Stimulated activated CD4-positive, alpha-beta T cell treated with anti-CD3 and anti-CD28 coated beads, TNF-alpha, amount 100 ng/mL, for 1 hour (primary cell): ENCODE results near the gene MPRIP.
"Not testable (repeated sequence)": the region's sequence is repeated elsewhere in the genome, so short reads cannot be mapped to it uniquely, and the experiment has no call there.

Source experiments
- DNase-seq, 3 donors: peaks; one replicate each; pipeline ENCODE4 v3.0.0-alpha.2; 2020; ENCODE audit warnings: low read depth in 3 of 3, low spot score in 1 of 3

Gene MPRIP

GRCh38 chr17:17013828-17014747 is 28.2 kb upstream of the MPRIP start:
- DNase-seq = not testable (repeated sequence)

GRCh38 chr17:17014748-17015124 is 27.5 kb upstream of the MPRIP start:
- DNase-seq = not testable (repeated sequence)

GRCh38 chr17:17015230-17015629 is 27.0 kb upstream of the MPRIP start:
- no peak for DNase-seq

- not testable (repeated sequence) for DNase-seq
These were observed 25.8 kb upstream of the MPRIP start for GRCh38 chr17:17016199-17017197.

GRCh38 chr17:17017343-17018014 is 24.8 kb upstream of the MPRIP start:
- DNase-seq = no peak

GRCh38 chr17:17018021-17018441 is 24.2 kb upstream of the MPRIP start:
- DNase-seq = no peak

- no peak for DNase-seq
These were observed 23.4 kb upstream of the MPRIP start for GRCh38 chr17:17018612-17019429.

GRCh38 chr17:17019430-17019762 is 22.9 kb upstream of the MPRIP start:
- DNase-seq = no peak

GRCh38 chr17:17019891-17020456 is 22.3 kb upstream of the MPRIP start:
- no peak for DNase-seq

- no peak for DNase-seq
These were observed 21.4 kb upstream of the MPRIP start for GRCh38 chr17:17020821-17021193.

GRCh38 chr17:17021194-17021863 is 20.9 kb upstream of the MPRIP start:
- DNase-seq = no peak

GRCh38 chr17:17022011-17022410 is 20.2 kb upstream of the MPRIP start:
- DNase-seq = no peak

- no peak for DNase-seq
These were observed 19.8 kb upstream of the MPRIP start for GRCh38 chr17:17022456-17022855.

GRCh38 chr17:17024778-17025300 is 17.4 kb upstream of the MPRIP start:
- no peak for DNase-seq

GRCh38 chr17:17025621-17026020 is 16.6 kb upstream of the MPRIP start:
- DNase-seq = no peak

- no peak for DNase-seq
These were observed 16.1 kb upstream of the MPRIP start for GRCh38 chr17:17026163-17026562.

GRCh38 chr17:17027442-17028058 is 14.7 kb upstream of the MPRIP start:
- no peak for DNase-seq

GRCh38 chr17:17028059-17028877 is 14.0 kb upstream of the MPRIP start:
- no peak for DNase-seq
